Measurements from ENCODE around the gene APBA2. TPM values are rescaled to one million over a fixed set of nuclear protein-coding genes. Genes with fewer than 3 reads are reported as not detected.

The APBA2 gene
- total and polyA plus RNA-seq, 7 donors = 0.06 to 0.36 (median 0.08) TPM; not detected in 2

DNA sequence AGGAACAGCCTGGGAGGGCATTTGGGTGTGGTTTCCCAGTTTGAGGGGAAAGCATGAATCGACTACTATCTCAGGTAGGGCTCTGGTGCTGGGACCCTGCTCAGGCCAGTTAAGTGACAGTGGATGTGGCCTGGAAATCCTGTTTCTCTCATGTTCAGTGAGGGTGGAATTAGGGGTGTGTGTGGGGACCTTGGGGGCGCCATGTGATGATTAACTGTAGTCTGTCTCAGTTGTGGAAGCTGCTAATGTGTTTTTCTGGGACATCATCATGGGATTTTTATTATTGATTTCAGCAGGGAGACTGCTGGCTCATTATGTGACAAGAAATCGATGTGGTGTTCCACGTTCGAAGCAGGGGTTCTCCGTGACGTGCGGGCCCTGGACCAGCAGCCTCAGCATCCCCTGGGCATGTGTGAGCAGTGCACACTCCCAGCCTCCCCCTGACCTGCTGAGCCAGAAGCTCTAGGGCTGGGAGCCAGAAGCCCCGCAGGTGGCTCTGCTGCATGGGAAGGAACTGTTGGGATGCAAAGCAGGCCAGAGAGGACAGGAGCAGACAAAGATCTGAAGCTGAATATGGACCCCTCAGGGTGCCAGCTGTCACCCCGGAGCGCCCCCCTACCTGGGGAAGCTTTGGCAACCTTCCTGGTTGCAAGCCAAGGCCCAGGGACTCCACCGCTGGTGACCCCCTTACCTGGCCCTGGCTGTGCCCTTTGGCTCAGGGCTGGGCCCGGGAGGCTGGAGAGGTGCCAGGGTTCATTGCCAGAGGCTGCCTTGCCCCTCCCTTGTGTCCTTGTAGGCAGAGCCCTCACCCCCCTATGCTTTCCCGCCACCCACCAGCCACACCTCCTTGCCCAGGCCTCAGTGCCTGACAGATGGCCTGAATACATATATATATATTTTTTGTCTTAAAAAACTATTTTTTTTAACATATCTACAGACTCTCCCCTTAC, 149.8 kb downstream of the APBA2 start:
- WGBS, 3 donors = 73 to 79% (median 75%) methylated on average over 14 of the region's 14 CpGs
- intact Hi-C loops (cut with DNase I) = no loop called here

DNA sequence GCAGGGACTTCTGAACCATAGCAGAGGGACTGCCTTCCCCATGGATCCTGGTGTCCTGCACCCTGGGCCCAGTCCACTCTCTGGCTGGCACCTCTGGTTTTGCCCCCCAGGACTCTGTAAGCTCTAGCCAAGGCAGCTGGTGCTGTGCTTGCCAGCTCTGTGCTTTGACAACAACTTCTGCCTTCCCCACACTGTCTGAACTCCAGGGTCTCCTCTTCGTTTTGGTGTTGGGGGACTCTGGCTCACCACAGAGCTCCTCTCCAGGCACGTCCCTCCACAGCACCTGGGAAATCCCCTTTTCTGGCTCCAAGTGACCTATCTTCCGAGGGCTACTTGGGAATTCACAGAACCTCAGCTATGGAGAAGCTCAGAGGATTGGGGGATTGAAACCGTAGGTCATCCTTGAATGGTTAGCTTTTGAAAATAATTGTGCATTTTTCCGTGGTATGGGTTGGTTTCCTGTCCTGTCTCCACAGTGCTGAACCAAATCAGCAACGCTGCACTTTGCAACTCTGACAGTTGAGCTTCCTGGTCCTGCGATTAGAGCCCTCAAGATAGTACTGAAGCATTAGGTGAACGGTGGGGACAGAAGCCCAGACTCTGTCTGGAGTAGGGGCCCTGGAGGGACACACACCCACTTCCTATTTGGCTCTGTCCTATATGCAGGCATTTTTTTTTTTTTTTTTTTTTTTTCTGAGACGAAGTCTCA, 152.4 kb downstream of the APBA2 start:
- no peak overlapping the region for H3K27ac ChIP-seq
- ATAC-seq (no peak), DNase-seq (no peak)
- no peaks in the 10 kb centered on the region for H3K9me3 ChIP-seq
- intact Hi-C loops (cut with DNase I) = no loop called here
- H3K4me1 ChIP-seq = no peaks in the 10 kb centered on the region
- no peaks in the 10 kb centered on the region for H3K36me3 ChIP-seq (ENCODE audit: insufficient read depth in 1 of 2, low read depth in 1 of 2)
- TF ChIP-seq, protein P1, sequence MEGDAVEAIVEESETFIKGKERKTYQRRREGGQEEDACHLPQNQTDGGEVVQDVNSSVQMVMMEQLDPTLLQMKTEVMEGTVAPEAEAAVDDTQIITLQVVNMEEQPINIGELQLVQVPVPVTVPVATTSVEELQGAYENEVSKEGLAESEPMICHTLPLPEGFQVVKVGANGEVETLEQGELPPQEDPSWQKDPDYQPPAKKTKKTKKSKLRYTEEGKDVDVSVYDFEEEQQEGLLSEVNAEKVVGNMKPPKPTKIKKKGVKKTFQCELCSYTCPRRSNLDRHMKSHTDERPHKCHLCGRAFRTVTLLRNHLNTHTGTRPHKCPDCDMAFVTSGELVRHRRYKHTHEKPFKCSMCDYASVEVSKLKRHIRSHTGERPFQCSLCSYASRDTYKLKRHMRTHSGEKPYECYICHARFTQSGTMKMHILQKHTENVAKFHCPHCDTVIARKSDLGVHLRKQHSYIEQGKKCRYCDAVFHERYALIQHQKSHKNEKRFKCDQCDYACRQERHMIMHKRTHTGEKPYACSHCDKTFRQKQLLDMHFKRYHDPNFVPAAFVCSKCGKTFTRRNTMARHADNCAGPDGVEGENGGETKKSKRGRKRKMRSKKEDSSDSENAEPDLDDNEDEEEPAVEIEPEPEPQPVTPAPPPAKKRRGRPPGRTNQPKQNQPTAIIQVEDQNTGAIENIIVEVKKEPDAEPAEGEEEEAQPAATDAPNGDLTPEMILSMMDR (IDR thresholded peaks at IDR 0.05) = no peak
- no peak overlapping the region for H3K4me3 ChIP-seq
- WGBS, 3 donors = 59 to 64% (median 62%) methylated on average over 9 of the region's 9 CpGs
- peaks cover 0 to 2% (median 0%) of the 10 kb centered on the region in 3 donors for H3K27me3 ChIP-seq (ENCODE audit: insufficient read depth in 3 of 3, low read length in 2 of 3)

More for the DNA sequence above, 149.8 kb downstream of the APBA2 start:
- TF ChIP-seq, protein P1 (IDR thresholded peaks at IDR 0.05) = no peak
- Histone ChIP-seq H3K4me3 (no peak overlapping the region), H3K36me3 (ENCODE audit: insufficient read depth in 1 of 2, low read depth in 1 of 2) (no peaks in the 10 kb centered on the region), H3K27me3 (ENCODE audit: insufficient read depth in 3 of 3, low read length in 2 of 3) (no peaks in the 10 kb centered on the region), H3K9me3 (no peaks in the 10 kb centered on the region), H3K27ac (no peak overlapping the region), H3K4me1 (no peaks in the 10 kb centered on the region)
- no peak for DNase-seq
- ATAC-seq = no peak

- TF ChIP-seq, protein P1 (IDR thresholded peaks at IDR 0.05) = no peak
- H3K4me1 ChIP-seq = no peaks in the 10 kb centered on the region
- intact Hi-C loops (cut with DNase I) = no loop called here
- peaks cover 0 to 2% (median 0%) of the 10 kb centered on the region in 3 donors for H3K27me3 ChIP-seq (ENCODE audit: insufficient read depth in 3 of 3, low read length in 2 of 3)
- DNase-seq = no peak
- H3K27ac ChIP-seq = no peak overlapping the region
- no peaks in the 10 kb centered on the region for H3K9me3 ChIP-seq
- 69 to 79% (median 70%) methylated on average over 13 of the region's 13 CpGs for WGBS, 3 donors
- no peaks in the 10 kb centered on the region for H3K36me3 ChIP-seq (ENCODE audit: insufficient read depth in 1 of 2, low read depth in 1 of 2)
- no peak for ATAC-seq
- no peak overlapping the region for H3K4me3 ChIP-seq
Measured at GRCh38 chr15:29039466-29040369, 153.9 kb downstream of the APBA2 start.

DNA sequence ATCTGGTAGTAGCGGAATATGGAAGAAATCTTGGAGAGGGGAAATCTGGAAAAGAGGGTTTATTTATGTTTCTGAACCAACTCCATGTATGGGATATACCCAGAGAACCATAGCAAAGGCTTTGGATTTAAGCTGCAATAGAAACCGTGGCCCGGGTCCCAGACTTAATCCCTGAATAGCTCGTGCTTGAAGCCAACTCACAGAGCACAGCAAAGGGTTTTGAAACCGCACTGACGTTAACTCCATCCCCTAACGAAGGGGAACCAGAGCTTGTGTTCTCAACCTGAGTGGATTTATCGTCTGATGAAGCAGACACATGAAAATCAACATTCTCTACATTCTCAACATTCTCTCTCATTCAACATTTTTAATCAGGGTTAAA, 154.6 kb downstream of the APBA2 start:
- intact Hi-C loops (cut with DNase I) = no loop called here
- H3K27me3 ChIP-seq (ENCODE audit: insufficient read depth in 3 of 3, low read length in 2 of 3) = peaks cover 0 to 2% (median 0%) of the 10 kb centered on the region in 3 donors
- H3K4me3 ChIP-seq = no peak overlapping the region
- H3K4me1 ChIP-seq = no peaks in the 10 kb centered on the region
- no peaks in the 10 kb centered on the region for H3K9me3 ChIP-seq
- no peak overlapping the region for H3K27ac ChIP-seq
- no peaks in the 10 kb centered on the region for H3K36me3 ChIP-seq (ENCODE audit: insufficient read depth in 1 of 2, low read depth in 1 of 2)
- ATAC-seq = no peak
- DNase-seq = no peak
- 21 to 28% (median 21%) methylated on average over 8 of the region's 8 CpGs for WGBS, 3 donors
- TF ChIP-seq, protein P1 (IDR thresholded peaks at IDR 0.05) = no peak

Data from psoas muscle (tissue), 8 donors.